ENCODE results near the gene PLXNA1. TPM values are rescaled to one million over a fixed set of nuclear protein-coding genes. Genes with fewer than 3 reads are reported as not detected.

The PLXNA1 gene
- total and polyA plus RNA-seq, 4 donors: 26.3 to 65.9 (median 45.0) TPM

DNA sequence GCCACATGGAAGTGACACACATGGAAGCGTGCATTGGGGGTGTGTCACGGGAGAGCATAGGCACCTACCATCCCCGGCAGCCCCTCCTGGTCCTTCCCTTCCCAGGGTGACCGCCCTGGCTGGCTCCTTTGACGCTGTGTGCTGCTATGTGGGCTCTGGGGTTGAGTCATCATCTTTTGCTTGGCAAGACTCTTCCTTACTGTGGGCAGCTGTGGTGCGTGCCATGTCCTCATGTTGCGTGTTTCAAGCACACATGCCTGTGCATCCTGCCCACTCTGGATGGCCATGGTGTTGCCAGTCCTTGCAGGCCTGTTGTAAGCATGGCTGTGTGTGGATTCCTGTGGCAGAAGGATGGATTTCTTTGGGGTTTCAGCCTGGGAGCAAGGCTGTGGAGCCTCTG is 14.0 kb downstream of the PLXNA1 start:
- Histone ChIP-seq H3K9me3 (ENCODE audit: control insufficient read depth, insufficient read depth, low read length) (no peaks in the 10 kb centered on the region), H3K4me1 (ENCODE audit: control insufficient read depth, insufficient read depth, low read length) (peaks cover 66% of the 10 kb centered on the region), H3K4me3 (ENCODE audit: low read depth, low read length) (no peak overlapping the region), H3K27ac (ENCODE audit: low read depth, low read length) (no peak overlapping the region), H3K36me3 (ENCODE audit: control insufficient read depth, insufficient read depth, low read length) (peaks cover 97% of the 10 kb centered on the region), H3K27me3 (ENCODE audit: control insufficient read depth, insufficient read depth, low read length) (no peaks in the 10 kb centered on the region)
- WGBS (ENCODE audit: insufficient coverage): 93% methylated on average over 7 of the region's 7 CpGs
- no peak for DNase-seq (ENCODE audit: low read depth in 4 of 6, low spot score in 6 of 6)

DNA sequence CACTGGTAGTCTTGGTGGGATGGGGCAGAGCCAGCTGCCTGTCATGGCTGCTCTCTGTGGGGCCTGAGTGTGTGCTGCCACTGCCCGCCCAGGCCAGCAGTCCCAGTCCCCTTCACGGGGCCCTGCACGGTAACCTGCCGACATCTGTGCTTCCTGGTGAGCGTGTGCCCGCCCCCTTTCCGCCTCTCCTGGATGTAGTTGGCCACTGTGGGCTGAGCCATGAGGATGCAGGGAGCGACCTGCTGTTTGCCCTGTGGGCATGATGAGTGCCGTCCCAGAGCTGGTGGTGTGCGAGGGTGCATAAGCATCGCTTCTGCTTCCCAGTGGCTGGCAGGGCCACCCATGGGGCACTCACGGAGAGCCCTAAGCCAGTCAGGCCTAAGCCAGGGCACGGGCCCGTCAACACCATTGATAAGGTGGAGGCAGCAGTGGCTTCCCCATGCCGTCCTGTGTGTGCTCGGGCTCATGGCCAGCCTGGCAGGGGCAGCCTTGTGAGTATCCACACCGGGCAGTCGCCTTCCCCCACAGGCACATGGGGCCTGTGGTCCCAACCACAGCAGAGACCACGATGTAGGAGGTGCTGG is 14.6 kb downstream of the PLXNA1 start:
- Histone ChIP-seq H3K4me1 (ENCODE audit: control insufficient read depth, insufficient read depth, low read length) (peaks cover 67% of the 10 kb centered on the region), H3K36me3 (ENCODE audit: control insufficient read depth, insufficient read depth, low read length) (peaks cover 96% of the 10 kb centered on the region), H3K27ac (ENCODE audit: low read depth, low read length) (no peak overlapping the region), H3K27me3 (ENCODE audit: control insufficient read depth, insufficient read depth, low read length) (no peaks in the 10 kb centered on the region), H3K4me3 (ENCODE audit: low read depth, low read length) (no peak overlapping the region), H3K9me3 (ENCODE audit: control insufficient read depth, insufficient read depth, low read length) (no peaks in the 10 kb centered on the region)
- no peak for DNase-seq (ENCODE audit: low read depth in 4 of 6, low spot score in 6 of 6)
- WGBS (ENCODE audit: insufficient coverage): 90% methylated on average over 19 of the region's 19 CpGs

DNA sequence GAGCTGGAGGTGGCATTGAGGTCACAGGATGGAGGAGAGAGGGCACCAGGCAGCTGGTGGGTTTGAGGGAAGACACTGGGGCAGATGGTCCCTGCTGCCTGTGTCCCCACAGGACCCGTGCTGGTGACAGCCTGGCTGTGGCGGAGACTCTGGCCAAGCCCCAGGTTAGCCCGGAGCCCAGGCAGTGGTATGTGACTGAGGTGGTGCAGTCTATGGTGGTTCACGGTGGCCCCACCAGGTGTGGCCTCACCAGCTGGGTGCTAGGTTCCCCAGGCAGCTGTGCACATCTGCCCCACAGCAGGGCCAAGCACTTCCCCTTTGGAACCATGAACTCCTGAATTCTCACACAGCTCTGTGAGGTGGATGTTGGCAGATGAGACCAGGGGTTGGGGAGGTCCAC is 15.4 kb downstream of the PLXNA1 start:
- DNase-seq (ENCODE audit: low read depth in 4 of 6, low spot score in 6 of 6): no peak
- H3K4me3 ChIP-seq (ENCODE audit: low read depth, low read length): no peak overlapping the region
- H3K27me3 ChIP-seq (ENCODE audit: control insufficient read depth, insufficient read depth, low read length): no peaks in the 10 kb centered on the region
- WGBS (ENCODE audit: insufficient coverage): 89% methylated on average over 4 of the region's 4 CpGs
- no peak overlapping the region for H3K27ac ChIP-seq (ENCODE audit: low read depth, low read length)
- H3K4me1 ChIP-seq (ENCODE audit: control insufficient read depth, insufficient read depth, low read length): peaks cover 71% of the 10 kb centered on the region
- peaks cover 88% of the 10 kb centered on the region for H3K36me3 ChIP-seq (ENCODE audit: control insufficient read depth, insufficient read depth, low read length)
- H3K9me3 ChIP-seq (ENCODE audit: control insufficient read depth, insufficient read depth, low read length): no peaks in the 10 kb centered on the region

DNA sequence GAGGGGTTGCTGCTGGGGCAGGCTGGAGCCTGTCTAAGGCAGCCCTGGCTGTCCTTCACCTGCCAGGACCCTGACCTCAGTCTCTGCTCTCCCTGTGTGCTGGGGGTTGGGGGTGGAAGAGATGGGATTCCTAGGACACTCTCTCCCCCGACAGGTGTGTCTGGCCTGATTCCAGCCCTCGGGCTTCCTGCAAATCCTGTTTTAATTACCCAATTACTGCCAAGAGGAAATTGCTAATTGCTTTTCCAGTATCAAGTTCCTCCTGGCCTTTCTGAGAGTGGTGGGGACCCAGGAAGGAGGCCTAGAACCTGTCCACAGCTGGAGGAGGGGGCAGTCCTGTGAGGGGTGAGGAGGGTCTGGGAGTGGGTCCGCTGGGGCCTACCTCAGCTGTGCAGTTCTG is 15.8 kb downstream of the PLXNA1 start:
- H3K27ac ChIP-seq (ENCODE audit: low read depth, low read length): no peak overlapping the region
- DNase-seq (ENCODE audit: low read depth in 4 of 6, low spot score in 6 of 6): no peak
- H3K36me3 ChIP-seq (ENCODE audit: control insufficient read depth, insufficient read depth, low read length): peaks cover 84% of the 10 kb centered on the region
- peaks cover 72% of the 10 kb centered on the region for H3K4me1 ChIP-seq (ENCODE audit: control insufficient read depth, insufficient read depth, low read length)
- no peaks in the 10 kb centered on the region for H3K27me3 ChIP-seq (ENCODE audit: control insufficient read depth, insufficient read depth, low read length)
- no peaks in the 10 kb centered on the region for H3K9me3 ChIP-seq (ENCODE audit: control insufficient read depth, insufficient read depth, low read length)
- WGBS (ENCODE audit: insufficient coverage): 60% methylated on average over 1 of the region's 3 CpGs
- H3K4me3 ChIP-seq (ENCODE audit: low read depth, low read length): no peak overlapping the region

DNA sequence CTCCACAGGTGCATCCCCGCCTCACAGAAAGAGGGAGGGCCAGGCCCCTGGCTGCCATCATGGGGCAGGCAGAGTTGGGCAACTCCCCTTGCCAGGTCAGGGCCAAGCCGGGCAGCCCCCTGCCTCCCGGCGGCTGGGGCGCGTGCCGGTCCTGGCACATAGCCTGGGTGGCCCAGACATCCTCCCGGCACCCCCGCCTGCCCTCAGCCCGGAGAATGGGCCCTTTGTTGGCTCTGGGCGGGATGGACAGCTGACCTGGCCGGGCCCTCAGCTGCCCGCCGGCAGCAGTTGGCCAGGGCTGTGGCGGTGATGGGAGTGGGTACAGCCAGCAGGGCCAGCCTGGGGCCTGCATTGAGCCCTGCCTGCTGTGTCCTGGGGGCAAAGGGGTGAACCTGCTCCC is 16.5 kb downstream of the PLXNA1 start:
- H3K4me1 ChIP-seq (ENCODE audit: control insufficient read depth, insufficient read depth, low read length): peaks cover 72% of the 10 kb centered on the region
- peak in 1 of 6 donors; percentile 52 for DNase-seq (ENCODE audit: low read depth in 4 of 6, low spot score in 6 of 6)
- no peaks in the 10 kb centered on the region for H3K9me3 ChIP-seq (ENCODE audit: control insufficient read depth, insufficient read depth, low read length)
- peaks cover 78% of the 10 kb centered on the region for H3K36me3 ChIP-seq (ENCODE audit: control insufficient read depth, insufficient read depth, low read length)
- 54% methylated on average over 9 of the region's 15 CpGs for WGBS (ENCODE audit: insufficient coverage)
- H3K27me3 ChIP-seq (ENCODE audit: control insufficient read depth, insufficient read depth, low read length): no peaks in the 10 kb centered on the region
- H3K27ac ChIP-seq (ENCODE audit: low read depth, low read length): no peak overlapping the region
- H3K4me3 ChIP-seq (ENCODE audit: low read depth, low read length): no peak overlapping the region

DNA sequence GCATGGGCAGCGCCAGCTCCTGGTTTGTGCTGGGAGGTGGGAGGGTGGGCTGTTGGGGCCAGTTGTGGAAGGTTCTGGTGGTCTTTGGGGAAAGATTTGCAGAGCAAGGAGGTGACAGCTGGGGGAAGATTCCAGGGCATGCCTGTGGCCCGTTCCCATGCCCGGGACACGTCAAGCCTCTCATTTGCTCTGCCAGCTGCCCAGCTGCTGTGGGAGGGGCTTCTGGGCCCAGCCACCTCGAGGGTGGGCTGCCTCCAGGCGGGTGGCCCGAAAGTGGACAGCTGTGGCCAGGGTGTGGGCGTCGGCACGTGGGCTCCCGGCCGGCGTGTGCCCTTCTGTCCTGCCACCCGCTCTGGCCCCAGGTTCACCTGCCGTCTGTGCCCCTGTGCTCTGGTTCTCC is 17.2 kb downstream of the PLXNA1 start:
- H3K27ac ChIP-seq (ENCODE audit: low read depth, low read length): no peak overlapping the region
- peaks cover 65% of the 10 kb centered on the region for H3K4me1 ChIP-seq (ENCODE audit: control insufficient read depth, insufficient read depth, low read length)
- H3K9me3 ChIP-seq (ENCODE audit: control insufficient read depth, insufficient read depth, low read length): no peaks in the 10 kb centered on the region
- peaks cover 70% of the 10 kb centered on the region for H3K36me3 ChIP-seq (ENCODE audit: control insufficient read depth, insufficient read depth, low read length)
- H3K4me3 ChIP-seq (ENCODE audit: low read depth, low read length): no peak overlapping the region
- no peak for DNase-seq (ENCODE audit: low read depth in 4 of 6, low spot score in 6 of 6)
- no peaks in the 10 kb centered on the region for H3K27me3 ChIP-seq (ENCODE audit: control insufficient read depth, insufficient read depth, low read length)
- WGBS (ENCODE audit: insufficient coverage): 66% methylated on average over 15 of the region's 15 CpGs

DNA sequence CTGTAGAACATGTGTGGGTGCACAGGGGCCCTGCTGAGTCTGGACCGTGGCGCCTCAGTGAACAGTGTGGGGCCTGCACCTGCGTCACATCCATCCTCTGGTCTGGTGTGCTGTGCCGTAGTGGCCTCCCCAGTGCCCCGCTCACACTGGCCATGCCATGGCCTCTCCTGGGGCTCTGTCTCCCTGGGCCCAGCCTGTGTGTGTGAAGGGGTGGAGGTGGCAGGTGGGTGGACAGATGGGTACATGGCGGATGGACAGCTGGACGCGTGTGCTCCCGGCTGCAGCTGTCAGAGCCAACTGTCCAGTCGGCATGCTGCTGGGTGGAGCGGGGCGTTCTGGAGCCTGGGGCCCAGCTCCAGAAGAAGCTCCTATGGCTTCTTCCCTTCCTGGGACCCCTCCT is 17.8 kb downstream of the PLXNA1 start:
- H3K27me3 ChIP-seq (ENCODE audit: control insufficient read depth, insufficient read depth, low read length): no peaks in the 10 kb centered on the region
- H3K4me3 ChIP-seq (ENCODE audit: low read depth, low read length): no peak overlapping the region
- no peak overlapping the region for H3K27ac ChIP-seq (ENCODE audit: low read depth, low read length)
- peaks cover 58% of the 10 kb centered on the region for H3K4me1 ChIP-seq (ENCODE audit: control insufficient read depth, insufficient read depth, low read length)
- no peak for DNase-seq (ENCODE audit: low read depth in 4 of 6, low spot score in 6 of 6)
- H3K36me3 ChIP-seq (ENCODE audit: control insufficient read depth, insufficient read depth, low read length): peaks cover 64% of the 10 kb centered on the region
- H3K9me3 ChIP-seq (ENCODE audit: control insufficient read depth, insufficient read depth, low read length): no peaks in the 10 kb centered on the region
- 81% methylated on average over 12 of the region's 12 CpGs for WGBS (ENCODE audit: insufficient coverage)

DNA sequence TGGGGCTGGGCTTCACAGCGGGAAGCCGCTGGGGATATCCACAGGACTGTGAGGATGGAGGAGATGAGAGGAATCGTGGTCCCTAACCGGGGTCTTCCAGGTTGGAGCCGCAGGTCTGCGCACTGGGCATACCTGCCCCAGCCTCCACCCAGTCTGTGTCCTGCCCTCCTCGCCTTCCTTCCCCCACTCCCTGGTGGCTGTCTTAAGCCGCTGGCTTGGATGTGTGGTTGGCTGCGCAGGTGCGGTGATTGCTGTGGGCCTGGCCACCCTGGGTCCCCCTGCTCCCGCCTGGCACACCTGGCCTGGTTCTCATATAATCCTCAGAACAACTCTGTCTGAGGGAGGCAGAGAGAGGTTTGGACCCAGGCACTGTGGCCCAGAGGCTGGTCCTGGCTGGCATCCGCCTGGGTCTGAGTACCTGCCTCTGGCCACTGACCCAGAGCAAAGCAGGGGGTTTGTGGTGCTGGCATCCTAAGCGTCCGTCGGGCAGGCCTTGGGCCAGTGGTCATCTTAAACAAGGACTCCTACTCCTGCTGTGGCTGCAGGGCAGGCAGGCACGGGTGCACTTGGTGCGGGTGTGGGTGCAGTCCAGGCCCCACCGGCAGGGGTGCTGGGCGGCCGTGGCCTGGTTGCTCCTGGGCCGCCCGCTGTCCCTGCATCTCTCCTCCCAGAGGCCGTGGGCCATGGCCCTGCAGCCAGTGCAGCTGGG is 18.7 kb downstream of the PLXNA1 start:
- WGBS (ENCODE audit: insufficient coverage): 72% methylated on average over 16 of the region's 23 CpGs
- no peak for DNase-seq (ENCODE audit: low read depth in 4 of 6, low spot score in 6 of 6)
- Histone ChIP-seq H3K4me1 (ENCODE audit: control insufficient read depth, insufficient read depth, low read length) (peaks cover 54% of the 10 kb centered on the region), H3K36me3 (ENCODE audit: control insufficient read depth, insufficient read depth, low read length) (peaks cover 55% of the 10 kb centered on the region), H3K27me3 (ENCODE audit: control insufficient read depth, insufficient read depth, low read length) (no peaks in the 10 kb centered on the region), H3K9me3 (ENCODE audit: control insufficient read depth, insufficient read depth, low read length) (no peaks in the 10 kb centered on the region), H3K27ac (ENCODE audit: low read depth, low read length) (peak overlapping the region; percentile 27), H3K4me3 (ENCODE audit: low read depth, low read length) (no peak overlapping the region)

DNA sequence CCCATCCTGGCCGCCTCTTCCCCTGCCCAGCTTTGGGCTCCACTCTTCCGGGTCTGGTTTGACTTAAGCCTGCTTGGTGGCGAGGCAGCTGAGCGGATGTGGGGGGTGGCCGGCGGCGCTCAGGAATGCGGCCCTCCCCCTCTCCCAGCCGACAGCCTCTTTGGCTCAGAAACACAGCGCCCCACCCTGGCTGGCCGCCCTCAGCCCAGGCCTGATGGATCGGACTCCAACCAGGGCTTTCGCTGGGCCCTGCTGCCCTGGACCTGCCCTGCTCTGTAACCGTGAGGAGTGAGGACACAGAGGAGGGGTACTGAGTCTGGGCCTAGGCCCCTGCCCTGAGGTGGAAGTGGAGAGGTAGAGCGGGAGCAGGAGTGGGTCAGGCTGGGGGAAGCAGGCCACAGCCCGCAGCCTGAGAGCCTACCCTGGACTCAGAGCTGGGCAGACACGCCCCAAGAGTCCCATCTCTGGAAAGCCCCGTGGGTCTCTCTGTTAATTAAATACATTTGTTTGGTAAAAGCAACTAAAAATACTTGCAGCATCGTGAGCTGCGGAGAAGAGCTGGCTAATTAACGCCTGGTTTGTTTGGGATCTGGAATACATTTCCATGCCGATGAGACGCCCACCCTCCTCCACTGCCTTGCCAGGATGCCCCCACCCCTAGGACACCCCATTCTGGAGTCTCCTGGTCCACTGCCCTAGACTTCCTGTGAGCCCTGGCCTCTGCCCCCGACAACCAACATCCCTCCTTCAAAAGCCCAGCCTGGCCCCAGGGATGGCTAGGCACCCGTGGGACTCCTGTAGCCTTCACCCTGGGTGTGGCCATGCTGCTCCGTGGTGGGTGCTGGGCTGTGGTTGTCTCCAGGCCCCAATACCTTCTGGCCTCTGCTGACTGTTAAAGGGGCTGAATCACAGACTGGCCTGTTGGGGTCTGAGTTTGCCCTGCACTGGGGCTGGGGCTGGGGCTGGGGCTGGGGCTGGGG is 19.6 kb downstream of the PLXNA1 start:
- Histone ChIP-seq H3K27me3 (ENCODE audit: control insufficient read depth, insufficient read depth, low read length) (no peaks in the 10 kb centered on the region), H3K9me3 (ENCODE audit: control insufficient read depth, insufficient read depth, low read length) (no peaks in the 10 kb centered on the region), H3K4me1 (ENCODE audit: control insufficient read depth, insufficient read depth, low read length) (peaks cover 54% of the 10 kb centered on the region), H3K27ac (ENCODE audit: low read depth, low read length) (peak overlapping the region; percentile 75), H3K36me3 (ENCODE audit: control insufficient read depth, insufficient read depth, low read length) (peaks cover 47% of the 10 kb centered on the region), H3K4me3 (ENCODE audit: low read depth, low read length) (no peak overlapping the region)
- peak in 2 of 6 donors; percentile 67 to 74 for DNase-seq (ENCODE audit: low read depth in 4 of 6, low spot score in 6 of 6)
- 42% methylated on average over 16 of the region's 26 CpGs for WGBS (ENCODE audit: insufficient coverage)
